GM23338 (cell line): Measurements from ENCODE around the gene PAPPA. TPM values are rescaled to one million over a fixed set of nuclear protein-coding genes. Genes with fewer than 3 reads are reported as not detected.
A peak's percentile ranks its signal among the peaks of the same experiment; 100 is the strongest.

Experiments
- ATAC-seq: fragments of 200-7000 bp; cut with Tn5 transposase; 3 replicates; pipeline ENCODE4 v1.9.1; 2020
- DNase-seq: peaks from one replicate; pipeline ENCODE4 v3.0.0-alpha.2; 2015; ENCODE audit warnings: low spot score
- H2AFZ ChIP-seq: fragments of 200-600 bp; sonication (generic); 2 replicates; pipeline ENCODE4 v1.8.0; 2016; ENCODE audit warnings: antibody characterized with exemption, mild to moderate bottlenecking, moderate library complexity
- H3F3A ChIP-seq: fragments of 200-600 bp; sonication (generic); replicated peaks from 2 replicates; pipeline ENCODE4 v1.8.0; 2017; ENCODE audit warnings: antibody characterized with exemption, mixed run types, low read depth
- H3K27ac ChIP-seq: fragments of 200-600 bp; sonication (generic); 2 replicates; pipeline ENCODE4 v1.6.1; 2016; ENCODE audit warnings: low read depth
- H3K27me3 ChIP-seq: fragments of 200-600 bp; sonication (generic); 2 replicates; pipeline ENCODE4 v1.8.0; 2016; ENCODE audit warnings: mild to moderate bottlenecking, mixed run types, moderate library complexity; ENCODE audit not compliant: insufficient read depth
- H3K36me3 ChIP-seq: fragments of 200-600 bp; sonication (generic); 2 replicates; pipeline ENCODE4 v1.8.0; 2016; ENCODE audit warnings: mild to moderate bottlenecking; ENCODE audit not compliant: insufficient read depth
- H3K4me1 ChIP-seq: fragments of 200-600 bp; sonication (generic); 2 replicates; pipeline ENCODE4 v1.8.0; 2016; ENCODE audit warnings: mild to moderate bottlenecking, moderate library complexity; ENCODE audit not compliant: insufficient read depth
- H3K4me2 ChIP-seq: fragments of 200-600 bp; sonication (generic); 2 replicates; pipeline ENCODE4 v1.7.1; 2017; ENCODE audit warnings: mixed run types
- H3K4me3 ChIP-seq: fragments of 200-600 bp; sonication (generic); 2 replicates; pipeline ENCODE4 v1.6.1; 2016; ENCODE audit warnings: mixed run types
- H3K79me2 ChIP-seq: fragments of 200-600 bp; sonication (generic); replicated peaks from 2 replicates; pipeline ENCODE4 v1.8.0; 2017; ENCODE audit warnings: mild to moderate bottlenecking; ENCODE audit not compliant: insufficient read depth
- H3K9me2 ChIP-seq: fragments of 200-600 bp; sonication (generic); 2 replicates; pipeline ENCODE4 v1.8.0; 2017; ENCODE audit not compliant: insufficient read depth
- H4K20me1 ChIP-seq: fragments of 200-600 bp; sonication (generic); replicated peaks from 2 replicates; pipeline ENCODE4 v1.8.0; 2017; ENCODE audit warnings: mild to moderate bottlenecking; ENCODE audit not compliant: insufficient read depth
- H3K27ac Mint-ChIP-seq: 2 replicates; pipeline ENCODE4 v1.8.0; 2020; ENCODE audit warnings: inconsistent platforms, mild to moderate bottlenecking, moderate library complexity, mixed read lengths
- H3K27me3 Mint-ChIP-seq: 3 replicates; pipeline ENCODE4 v1.8.0; 2022; ENCODE audit warnings: low read depth, mild to moderate bottlenecking, moderate library complexity, mixed read lengths, inconsistent platforms; ENCODE audit not compliant: insufficient read depth, poor library complexity
- H3K36me3 Mint-ChIP-seq: 3 replicates; pipeline ENCODE4 v1.8.0; 2021; ENCODE audit warnings: low read depth, mild to moderate bottlenecking, inconsistent platforms, moderate library complexity, mixed read lengths
- H3K4me1 Mint-ChIP-seq: 3 replicates; pipeline ENCODE4 v1.8.0; 2020; ENCODE audit warnings: mild to moderate bottlenecking, inconsistent platforms, mixed read lengths
- H3K4me3 Mint-ChIP-seq: 3 replicates; pipeline ENCODE4 v1.8.0; 2021; ENCODE audit warnings: moderate library complexity, mild to moderate bottlenecking, inconsistent platforms, mixed read lengths
- H3K9me3 Mint-ChIP-seq: 3 replicates; pipeline ENCODE4 v1.8.0; 2020; ENCODE audit warnings: moderate library complexity, mild to moderate bottlenecking, inconsistent platforms, mixed read lengths
- EZH2 ChIP-seq: fragments of 200-600 bp; sonication (generic); IDR thresholded peaks from one replicate; pipeline ENCODE4 v1.8.0; 2017; ENCODE audit warnings: antibody characterized with exemption, mild to moderate bottlenecking, low read depth; ENCODE audit not compliant: unreplicated experiment
- EZH2phosphoT487 ChIP-seq: fragments of 200-600 bp; sonication (generic); IDR thresholded peaks from one replicate; pipeline ENCODE4 v1.8.1; 2018; ENCODE audit warnings: antibody characterized with exemption; ENCODE audit not compliant: unreplicated experiment
- JUNB ChIP-seq: IDR thresholded peaks from one replicate; pipeline ENCODE4 v1.6.1; 2016; ENCODE audit warnings: antibody characterized with exemption; ENCODE audit not compliant: unreplicated experiment
- NANOG ChIP-seq: IDR thresholded peaks from 2 replicates; pipeline ENCODE4 v1.6.1; 2016; ENCODE audit warnings: antibody characterized with exemption, borderline replicate concordance
- POLR2AphosphoS5 ChIP-seq: IDR thresholded peaks from 2 replicates; pipeline ENCODE4 v1.6.1; 2016; ENCODE audit warnings: antibody characterized with exemption, low read depth
- STAT1 ChIP-seq: IDR thresholded peaks from one replicate; pipeline ENCODE4 v1.6.1; 2016; ENCODE audit warnings: antibody characterized with exemption; ENCODE audit not compliant: unreplicated experiment
- ZNF331 ChIP-seq: fragments of 250-450 bp; sonication (Bioruptor Pico); IDR thresholded peaks from 2 replicates; pipeline ENCODE4 v1.5.0; 2020; ENCODE audit warnings: low read depth, mild to moderate bottlenecking, moderate library complexity
- ZNF462 ChIP-seq: fragments of 250-450 bp; sonication (Bioruptor Pico); IDR thresholded peaks from 2 replicates; pipeline ENCODE4 v1.5.0; 2020; ENCODE audit warnings: mild to moderate bottlenecking, moderate library complexity
- polyA plus RNA-seq: library from polyadenylated mRNA; unstranded; fragments of >200 nt; fragmentation: Nextera tagmentation; extraction: Ambion mirVana; gene quantifications from 2 replicates; pipeline ENCODE4 v1.2.1, GENCODE V29; 2016
- total RNA-seq: library from RNA; depleted of rRNA; stranded (reverse); fragments of >200 nt; shearing (Covaris generic); gene quantifications from 2 replicates; pipeline ENCODE4 v1.2.3, GENCODE V29; 2014
- TF ChIP-seq, protein P1 (sequence below): IDR thresholded peaks from 2 replicates; pipeline ENCODE4 v1.6.1; 2016; ENCODE audit warnings: antibody characterized with exemption
- TF ChIP-seq, protein P2 (sequence below), 2 experiments: fragments of 200-600 bp in 1 of 2; sonication (generic) in 1 of 2; conservative IDR thresholded peaks; 2 replicates each; pipeline versions ENCODE4 v1.5.1 to v1.6.1; 2016 to 2017; ENCODE audit warnings: antibody characterized with exemption in 2 of 2, low read depth in 2 of 2, mild to moderate bottlenecking in 2 of 2, moderate library complexity in 1 of 2

Gene PAPPA
- total and polyA plus RNA-seq, 2 experiments from 2014 or later: 0.38 to 0.66 TPM

GRCh38 chr9:116391306-116391900 lies 237.8 kb downstream of the PAPPA start:
- Histone ChIP-seq H3K9me2 (0 out of 2 replicates have a peak, but pooled peaks cover 8% of the 10 kb centered on the region), H3K27me3 (no peaks in the 10 kb centered on the region), H3K36me3 (no peaks in the 10 kb centered on the region), H3K79me2 (no peaks in the 10 kb centered on the region), H3K4me2 (no peak overlapping the region), H2AFZ (no peak overlapping the region), H3K4me1 (no peaks in the 10 kb centered on the region), H4K20me1 (no peaks in the 10 kb centered on the region), H3F3A (no peaks in the 10 kb centered on the region), H3K4me3 (no peak overlapping the region), H3K27ac (no peak overlapping the region)
- Mint-ChIP-seq H3K4me3 (no peak overlapping the region), H3K27ac (no peak overlapping the region), H3K4me1 (peaks cover 11% of the 10 kb centered on the region; the same call in 2 of the 3 replicates), H3K36me3 (no peaks in the 10 kb centered on the region), H3K27me3 (peaks cover 5% of the 10 kb centered on the region), H3K9me3 (no peaks in the 10 kb centered on the region)
- no peak for DNase-seq
- ATAC-seq: peak; percentile 35; the same call in 2 of the 3 replicates
- TF ChIP-seq JUNB: no peak
- TF ChIP-seq POLR2AphosphoS5: no peak

- Histone ChIP-seq H3K4me2 (no peak overlapping the region), H3K36me3 (no peaks in the 10 kb centered on the region), H3K9me2 (0 out of 2 replicates have a peak, but pooled peaks cover 14% of the 10 kb centered on the region), H3F3A (no peaks in the 10 kb centered on the region), H3K4me3 (no peak overlapping the region), H3K4me1 (no peaks in the 10 kb centered on the region), H2AFZ (no peak overlapping the region), H3K27ac (no peak overlapping the region), H3K27me3 (no peaks in the 10 kb centered on the region), H3K79me2 (no peaks in the 10 kb centered on the region), H4K20me1 (no peaks in the 10 kb centered on the region)
- no peak for ATAC-seq
- no peak overlapping the region for H3K4me3 Mint-ChIP-seq
- no peak overlapping the region for H3K27ac Mint-ChIP-seq
- peaks cover 11% of the 10 kb centered on the region; the same call in 2 of the 3 replicates for H3K4me1 Mint-ChIP-seq
- H3K36me3 Mint-ChIP-seq: no peaks in the 10 kb centered on the region
- H3K9me3 Mint-ChIP-seq: no peaks in the 10 kb centered on the region
- no peak for DNase-seq
- TF ChIP-seq POLR2AphosphoS5 (no peak), EZH2phosphoT487 (no peak), JUNB (no peak), EZH2 (no peak), STAT1 (no peak), NANOG (no peak), ZNF331 (CRISPR knock-in tag) (no peak), ZNF462 (CRISPR knock-in tag) (no peak)
- TF ChIP-seq, protein P1, sequence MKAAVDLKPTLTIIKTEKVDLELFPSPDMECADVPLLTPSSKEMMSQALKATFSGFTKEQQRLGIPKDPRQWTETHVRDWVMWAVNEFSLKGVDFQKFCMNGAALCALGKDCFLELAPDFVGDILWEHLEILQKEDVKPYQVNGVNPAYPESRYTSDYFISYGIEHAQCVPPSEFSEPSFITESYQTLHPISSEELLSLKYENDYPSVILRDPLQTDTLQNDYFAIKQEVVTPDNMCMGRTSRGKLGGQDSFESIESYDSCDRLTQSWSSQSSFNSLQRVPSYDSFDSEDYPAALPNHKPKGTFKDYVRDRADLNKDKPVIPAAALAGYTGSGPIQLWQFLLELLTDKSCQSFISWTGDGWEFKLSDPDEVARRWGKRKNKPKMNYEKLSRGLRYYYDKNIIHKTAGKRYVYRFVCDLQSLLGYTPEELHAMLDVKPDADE: no peak
- TF ChIP-seq, protein P2, sequence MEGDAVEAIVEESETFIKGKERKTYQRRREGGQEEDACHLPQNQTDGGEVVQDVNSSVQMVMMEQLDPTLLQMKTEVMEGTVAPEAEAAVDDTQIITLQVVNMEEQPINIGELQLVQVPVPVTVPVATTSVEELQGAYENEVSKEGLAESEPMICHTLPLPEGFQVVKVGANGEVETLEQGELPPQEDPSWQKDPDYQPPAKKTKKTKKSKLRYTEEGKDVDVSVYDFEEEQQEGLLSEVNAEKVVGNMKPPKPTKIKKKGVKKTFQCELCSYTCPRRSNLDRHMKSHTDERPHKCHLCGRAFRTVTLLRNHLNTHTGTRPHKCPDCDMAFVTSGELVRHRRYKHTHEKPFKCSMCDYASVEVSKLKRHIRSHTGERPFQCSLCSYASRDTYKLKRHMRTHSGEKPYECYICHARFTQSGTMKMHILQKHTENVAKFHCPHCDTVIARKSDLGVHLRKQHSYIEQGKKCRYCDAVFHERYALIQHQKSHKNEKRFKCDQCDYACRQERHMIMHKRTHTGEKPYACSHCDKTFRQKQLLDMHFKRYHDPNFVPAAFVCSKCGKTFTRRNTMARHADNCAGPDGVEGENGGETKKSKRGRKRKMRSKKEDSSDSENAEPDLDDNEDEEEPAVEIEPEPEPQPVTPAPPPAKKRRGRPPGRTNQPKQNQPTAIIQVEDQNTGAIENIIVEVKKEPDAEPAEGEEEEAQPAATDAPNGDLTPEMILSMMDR (conservative IDR thresholded peaks at IDR 0.05; ENCODE audit: low read depth in 2 of 2): no peak
- H3K27me3 Mint-ChIP-seq: peaks cover 4% of the 10 kb centered on the region
Observed at GRCh38 chr9:116393198-116393597, 239.6 kb downstream of the PAPPA start.
